Heart left ventricle (tissue), 16 donors: ENCODE measurements around the gene SH3RF3. TPM values are rescaled to one million over a fixed set of nuclear protein-coding genes. Genes with fewer than 3 reads are reported as not detected.

Experiments used
- ATAC-seq, 4 donors: fragments of 200-7000 bp; cut with Tn5 transposase; one replicate each; pipeline ENCODE4 v1.9.1; 2020 to 2022; ENCODE audit warnings: moderate library complexity in 4 of 4, mild to moderate bottlenecking in 3 of 4, moderate number of reproducible peaks in 1 of 4
- DNase-seq, 5 donors: peaks; one replicate each; pipeline ENCODE4 v3.0.0-alpha.2; 2020
- H3K27ac ChIP-seq, 12 donors: fragments of 200-600 bp; sonication (generic) in 4 of 12; one replicate each; pipeline versions ENCODE4 v1.5.0 to v1.8.0; 2016 to 2022; ENCODE audit warnings: mild to moderate bottlenecking in 2 of 12
- H3K27me3 ChIP-seq, 9 donors: fragments of 200-600 bp; sonication (generic) in 2 of 9; one replicate each; pipeline versions ENCODE4 v1.5.1 to v1.8.0; 2016 to 2022; ENCODE audit warnings: mild to moderate bottlenecking in 3 of 9
- H3K36me3 ChIP-seq, 9 donors: fragments of 200-600 bp; sonication (generic) in 2 of 9; one replicate each; pipeline versions ENCODE4 v1.5.0 to v1.8.0; 2018 to 2022; ENCODE audit warnings: mild to moderate bottlenecking in 2 of 9
- H3K4me1 ChIP-seq, 12 donors: fragments of 200-600 bp; sonication (generic) in 4 of 12; one replicate each; pipeline versions ENCODE4 v1.5.0 to v1.8.0; 2016 to 2022; ENCODE audit warnings: mild to moderate bottlenecking in 3 of 12
- H3K4me3 ChIP-seq, 12 donors: fragments of 200-600 bp; sonication (generic) in 4 of 12; one replicate each; pipeline versions ENCODE4 v1.5.0 to v1.8.0; 2017 to 2022; ENCODE audit warnings: mild to moderate bottlenecking in 9 of 12, moderate library complexity in 4 of 12
- H3K9me3 ChIP-seq, 12 donors: fragments of 200-600 bp; sonication (generic) in 4 of 12; one replicate each; pipeline versions ENCODE4 v1.5.0 to v1.8.0; 2016 to 2022; ENCODE audit warnings: mild to moderate bottlenecking in 1 of 12
- POLR2A ChIP-seq, 2 donors: fragments of 450-650 bp; IDR thresholded peaks; one replicate each; pipeline ENCODE4 v1.6.1; 2017; ENCODE audit warnings: antibody characterized with exemption in 2 of 2, mild to moderate bottlenecking in 2 of 2, moderate library complexity in 2 of 2
- WGBS, 4 donors: extraction: QIAGEN DNeasy Blood & Tissue Kit in 2 of 4; methylation state at CpG; one replicate each; pipeline versions ENCODE4 v1.1.5 to v1.1.7; 2013 to 2018; 5-methylcytosine and 5-hydroxymethylcytosine counted together
- intact Hi-C, 10 donors: fragments of 100-400 bp; cut with DNase I; formaldehyde crosslinking; loops; one replicate each; pipeline versions ENCODE4 v1.11.1 to v1.14.2; 2022
- polyA plus RNA-seq, 2 donors: library from polyadenylated mRNA; stranded (reverse); fragments of 200-250 nt; gene quantifications; one replicate each; pipeline ENCODE4 v1.2.3, GENCODE V29; 2013
- total RNA-seq, 9 donors: library from RNA; depleted of rRNA in 2 of 9; stranded (reverse); fragments of >200 nt in 2 of 9; fragmentation: NEBNext Ultra II Directional in 3 of 9; extraction: Animal tissue kit (Norgen Biotek cat#: 25700) in 3 of 9; gene quantifications; one replicate each; pipeline versions ENCODE4 v1.1.0 to v1.2.4, GENCODE V29; 2016 to 2023
- TF ChIP-seq, protein P1 (sequence below), 12 donors: fragments of 200-600 bp; sonication (generic) in 4 of 12; IDR thresholded peaks; one replicate each; pipeline versions ENCODE4 v1.5.0 to v1.8.0; 2018 to 2022; ENCODE audit warnings: antibody characterized with exemption in 12 of 12, mild to moderate bottlenecking in 5 of 12
- donor health status: ischemic (EF 13 %, LVEDD 7.1; RV severe dilation, severe dysfunction).
- donor health status: healthy with polysubstance abuse.
- donor health status: DM: no; HTN: yes; CAD: no.
- donor health status: DM: no; HTN: no; CAD: no.
- donor health status: ischemic (EF 25% LVEDD 6.9; RV normal size, moderate dysfunction).
- donor health status: ischemic (EF 25% LVEDD 5.7; RV mildly dilated, moderate dysfunction).
- donor health status: healthy.
- donor health status: DM: yes; HTN: yes; CAD: no.
- donor health status: ischemic (EF 35%, LVEDD 5.7; RV mildly dilated, moderate dysfunction).
- donor health status: nonischemic (EF 11% LVEDD 7.7; RV severe dilation, severe dysfunction).
- donor health status: DM: yes; HTN: yes; CAD: no.
- donor health status: PGD.
- donor health status: ischemic (EF 29% LVEDD 5.4; RV normal size, mild dysfunction).
- donor health status: nonischemic (EF 23%, LVEDD 6.1; RV moderate dilation, normal function).

The SH3RF3 gene
- total and polyA plus RNA-seq, 11 donors = 5.2 to 15.7 (median 7.9) TPM

DNA sequence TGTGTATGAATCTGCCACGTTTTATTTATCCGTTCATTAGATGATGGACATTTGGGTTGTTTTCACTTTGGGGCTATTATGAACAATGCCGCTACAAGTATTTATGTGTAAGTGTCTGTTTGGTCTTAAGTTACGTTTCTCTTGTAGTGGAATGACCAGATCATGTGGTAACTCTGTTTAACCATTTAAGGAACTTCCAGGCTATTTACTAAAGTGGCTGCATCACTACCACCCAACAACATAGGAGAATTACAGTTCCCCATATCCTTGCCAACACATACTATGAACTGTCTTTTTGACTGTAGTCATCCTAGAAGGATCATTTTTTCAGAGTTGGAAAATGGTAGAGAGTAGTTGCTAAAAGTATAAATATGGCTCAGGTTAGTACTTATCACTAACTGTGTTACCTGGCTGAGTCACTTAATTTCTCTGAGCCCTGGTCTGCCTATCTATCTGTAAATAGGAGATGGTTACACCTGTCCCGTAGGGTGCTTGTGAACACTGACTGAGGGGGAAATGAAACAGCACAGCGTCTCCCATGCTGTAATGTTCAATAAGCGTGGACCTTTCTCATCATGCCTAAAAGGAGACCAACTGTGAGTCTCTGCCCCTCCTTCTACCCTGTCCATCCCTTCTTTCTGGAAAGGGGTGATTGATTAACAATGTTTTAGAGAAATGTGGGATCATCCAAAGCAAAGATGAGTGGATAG lies 103.1 kb downstream of the SH3RF3 start:
- Histone ChIP-seq H3K36me3 (no peaks in the 10 kb centered on the region), H3K27me3 (no peaks in the 10 kb centered on the region), H3K9me3 (peaks cover 0 to 4% (median 0%) of the 10 kb centered on the region in 12 donors), H3K4me1 (peaks cover 0 to 37% (median 22%) of the 10 kb centered on the region in 12 donors), H3K27ac (no peak overlapping the region), H3K4me3 (no peak overlapping the region)
- ATAC-seq (no peak), DNase-seq (no peak)
- 91 to 94% (median 92%) methylated on average over 7 of the region's 7 CpGs for WGBS, 4 donors
- intact Hi-C loops = loop anchor here in 1 of 10 donors (5.0 kb wide), 1 partner anchor 50 kb away; no protein-coding TSS in a partner anchor
- TF ChIP-seq, protein P1, sequence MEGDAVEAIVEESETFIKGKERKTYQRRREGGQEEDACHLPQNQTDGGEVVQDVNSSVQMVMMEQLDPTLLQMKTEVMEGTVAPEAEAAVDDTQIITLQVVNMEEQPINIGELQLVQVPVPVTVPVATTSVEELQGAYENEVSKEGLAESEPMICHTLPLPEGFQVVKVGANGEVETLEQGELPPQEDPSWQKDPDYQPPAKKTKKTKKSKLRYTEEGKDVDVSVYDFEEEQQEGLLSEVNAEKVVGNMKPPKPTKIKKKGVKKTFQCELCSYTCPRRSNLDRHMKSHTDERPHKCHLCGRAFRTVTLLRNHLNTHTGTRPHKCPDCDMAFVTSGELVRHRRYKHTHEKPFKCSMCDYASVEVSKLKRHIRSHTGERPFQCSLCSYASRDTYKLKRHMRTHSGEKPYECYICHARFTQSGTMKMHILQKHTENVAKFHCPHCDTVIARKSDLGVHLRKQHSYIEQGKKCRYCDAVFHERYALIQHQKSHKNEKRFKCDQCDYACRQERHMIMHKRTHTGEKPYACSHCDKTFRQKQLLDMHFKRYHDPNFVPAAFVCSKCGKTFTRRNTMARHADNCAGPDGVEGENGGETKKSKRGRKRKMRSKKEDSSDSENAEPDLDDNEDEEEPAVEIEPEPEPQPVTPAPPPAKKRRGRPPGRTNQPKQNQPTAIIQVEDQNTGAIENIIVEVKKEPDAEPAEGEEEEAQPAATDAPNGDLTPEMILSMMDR (IDR thresholded peaks at IDR 0.05) = no peak
- TF ChIP-seq POLR2A (IDR thresholded peaks at IDR 0.05) = no peak

GRCh38 chr2:109232909-109233308 lies 103.9 kb downstream of the SH3RF3 start:
- Histone ChIP-seq H3K27me3 (no peaks in the 10 kb centered on the region), H3K4me3 (no peak overlapping the region), H3K27ac (no peak overlapping the region), H3K9me3 (peaks cover 0 to 4% (median 0%) of the 10 kb centered on the region in 12 donors), H3K4me1 (peaks cover 0 to 38% (median 22%) of the 10 kb centered on the region in 12 donors), H3K36me3 (no peaks in the 10 kb centered on the region)
- intact Hi-C loops = loop anchor here in 1 of 10 donors (5.0 kb wide), 1 partner anchor 51 kb away; no protein-coding TSS in a partner anchor
- DNase-seq = no peak
- no peak for ATAC-seq
- 91 to 99% (median 96%) methylated on average over 4 of the region's 4 CpGs for WGBS, 4 donors
- TF ChIP-seq, protein P1 (IDR thresholded peaks at IDR 0.05) = no peak
- no peak for TF ChIP-seq POLR2A (IDR thresholded peaks at IDR 0.05)

DNA sequence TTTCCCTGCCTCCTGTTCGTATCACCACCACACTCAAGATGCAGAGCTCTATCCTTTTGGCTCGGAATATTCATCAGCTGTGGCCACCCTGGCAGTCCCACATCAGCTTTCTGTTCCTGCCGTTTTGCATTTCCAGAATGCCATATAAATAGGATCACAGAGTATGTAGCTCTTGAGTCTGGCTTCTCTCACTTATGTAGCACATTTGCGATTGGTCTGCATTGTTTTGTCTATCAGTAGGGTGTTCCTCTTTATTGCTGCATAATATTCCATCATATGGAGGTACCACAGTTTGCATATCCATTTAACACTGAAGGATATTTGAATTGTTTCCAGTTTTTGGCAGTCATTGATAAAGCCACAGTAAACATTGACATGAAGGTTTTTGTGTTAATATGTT lies 104.6 kb downstream of the SH3RF3 start:
- WGBS, 4 donors = 90 to 97% (median 95%) methylated on average over 4 of the region's 4 CpGs
- H3K4me1 ChIP-seq = peaks cover 0 to 42% (median 22%) of the 10 kb centered on the region in 12 donors
- ATAC-seq = no peak

DNA sequence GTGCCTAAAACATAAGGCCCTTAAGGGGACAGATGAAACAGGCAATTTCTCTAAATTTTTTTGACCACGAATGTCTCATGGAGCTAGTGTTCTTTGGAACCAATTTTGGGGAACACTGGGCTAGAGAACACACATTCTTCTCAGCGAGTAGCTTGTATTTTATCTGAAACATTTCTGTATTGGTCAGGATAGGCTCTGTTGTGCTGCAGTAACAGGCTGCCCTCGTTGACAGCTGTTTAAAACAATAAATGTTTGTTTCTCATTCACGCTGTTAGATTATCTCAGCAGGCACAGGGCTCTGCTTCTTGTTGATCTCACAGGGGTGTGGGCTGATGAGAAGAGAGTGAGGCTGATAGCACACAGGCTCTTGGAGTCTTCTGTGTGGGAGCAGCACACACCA lies 105.3 kb downstream of the SH3RF3 start:
- no peak for ATAC-seq
- DNase-seq = no peak
- 77 to 84% (median 79%) methylated on average over 4 of the region's 4 CpGs for WGBS, 4 donors
- Histone ChIP-seq H3K36me3 (no peaks in the 10 kb centered on the region), H3K9me3 (peaks cover 0 to 4% (median 0%) of the 10 kb centered on the region in 12 donors), H3K27me3 (no peaks in the 10 kb centered on the region), H3K4me1 (peaks cover 0 to 48% (median 23%) of the 10 kb centered on the region in 12 donors), H3K27ac (no peak overlapping the region), H3K4me3 (no peak overlapping the region)
- TF ChIP-seq, protein P1 (IDR thresholded peaks at IDR 0.05) = no peak
- TF ChIP-seq POLR2A (IDR thresholded peaks at IDR 0.05) = no peak
- intact Hi-C loops = loop anchor here in 1 of 10 donors (5.0 kb wide), 1 partner anchor 52 kb away; no protein-coding TSS in a partner anchor

More for the DNA sequence above, 104.6 kb downstream of the SH3RF3 start:
- no peaks in the 10 kb centered on the region for H3K27me3 ChIP-seq
- no peak overlapping the region for H3K27ac ChIP-seq
- DNase-seq = no peak
- no peaks in the 10 kb centered on the region for H3K36me3 ChIP-seq
- no peak for TF ChIP-seq POLR2A (IDR thresholded peaks at IDR 0.05)
- TF ChIP-seq, protein P1 (IDR thresholded peaks at IDR 0.05) = no peak
- peaks cover 0 to 4% (median 0%) of the 10 kb centered on the region in 12 donors for H3K9me3 ChIP-seq
- intact Hi-C loops = loop anchor here in 1 of 10 donors (5.0 kb wide), 1 partner anchor 51 kb away; no protein-coding TSS in a partner anchor
- H3K4me3 ChIP-seq = no peak overlapping the region
